Smooth muscle cell (in vitro differentiated cells): ENCODE measurements around the gene PIEZO2. TPM values are rescaled to one million over a fixed set of nuclear protein-coding genes. Genes with fewer than 3 reads are reported as not detected.

ENCODE experiments used
- DNase-seq: peaks from one replicate; lab custom pipeline; 2025; ENCODE audit not compliant: unreplicated experiment; lab: John Stamatoyannopoulos, UW
- H2AFZ ChIP-seq: fragments of 200-600 bp; sonication (generic); 2 replicates; pipeline ENCODE4 v1.6.0; 2016; ENCODE audit warnings: antibody characterized with exemption, low read depth, mild to moderate bottlenecking
- H3F3A ChIP-seq: fragments of 200-600 bp; sonication (generic); 2 replicates; pipeline ENCODE4 v1.6.0; 2017; ENCODE audit warnings: antibody characterized with exemption, low read depth
- H3K27ac ChIP-seq: fragments of 200-600 bp; sonication (generic); 2 replicates; pipeline ENCODE4 v1.5.1; 2016; ENCODE audit warnings: low read depth, mild to moderate bottlenecking
- H3K27me3 ChIP-seq: fragments of 200-600 bp; sonication (generic); 2 replicates; pipeline ENCODE4 v1.6.1; 2016; ENCODE audit warnings: low read depth, mild to moderate bottlenecking
- H3K36me3 ChIP-seq: fragments of 200-600 bp; sonication (generic); 2 replicates; pipeline ENCODE4 v1.5.1; 2016; ENCODE audit warnings: low read depth
- H3K4me1 ChIP-seq: fragments of 200-600 bp; sonication (generic); 2 replicates; pipeline ENCODE4 v1.5.1; 2016; ENCODE audit warnings: low read depth
- H3K4me2 ChIP-seq: fragments of 200-600 bp; sonication (generic); 2 replicates; pipeline ENCODE4 v1.6.0; 2016; ENCODE audit warnings: mild to moderate bottlenecking
- H3K4me3 ChIP-seq: fragments of 200-600 bp; sonication (generic); 2 replicates; pipeline ENCODE4 v1.5.1; 2016; ENCODE audit warnings: mild to moderate bottlenecking
- H3K79me2 ChIP-seq: fragments of 200-600 bp; sonication (generic); 2 replicates; pipeline ENCODE4 v1.6.0; 2016; ENCODE audit warnings: low read depth, mild to moderate bottlenecking
- H3K9ac ChIP-seq: fragments of 200-600 bp; sonication (generic); 2 replicates; pipeline ENCODE4 v1.6.0; 2016; ENCODE audit warnings: low read depth
- H3K9me3 ChIP-seq: fragments of 200-600 bp; sonication (generic); replicated peaks from 2 replicates; pipeline ENCODE4 v1.5.1; 2016; ENCODE audit warnings: low read depth
- H4K20me1 ChIP-seq: fragments of 200-600 bp; sonication (generic); 2 replicates; pipeline ENCODE4 v1.6.0; 2016; ENCODE audit warnings: low read depth
- WGBS: methylation state at CpG from one replicate; pipeline ENCODE4 v1.1.7; 2016; ENCODE audit warnings: low lambda C conversion rate; 5-methylcytosine and 5-hydroxymethylcytosine counted together
- polyA plus RNA-seq: library from polyadenylated mRNA; unstranded; fragments of >200 nt; fragmentation: Nextera tagmentation; extraction: Ambion mirVana; gene quantifications from 2 replicates; pipeline ENCODE4 v1.2.1, GENCODE V29; 2016
- total RNA-seq: library from RNA; depleted of rRNA; stranded (reverse); fragments of >200 nt; gene quantifications from 2 replicates; pipeline ENCODE4 v1.2.3, GENCODE V29; 2014
- TF ChIP-seq, protein P1 (sequence below): fragments of 200-600 bp; sonication (generic); IDR thresholded peaks from 2 replicates; pipeline ENCODE4 v1.5.1; 2017; ENCODE audit warnings: borderline replicate concordance, mild to moderate bottlenecking, antibody characterized with exemption; ENCODE audit not compliant: insufficient read depth, poor library complexity, severe bottlenecking

PIEZO2 gene
- total and polyA plus RNA-seq, 2 experiments from 2014 or later, result 1.3 to 4.7 TPM

DNA sequence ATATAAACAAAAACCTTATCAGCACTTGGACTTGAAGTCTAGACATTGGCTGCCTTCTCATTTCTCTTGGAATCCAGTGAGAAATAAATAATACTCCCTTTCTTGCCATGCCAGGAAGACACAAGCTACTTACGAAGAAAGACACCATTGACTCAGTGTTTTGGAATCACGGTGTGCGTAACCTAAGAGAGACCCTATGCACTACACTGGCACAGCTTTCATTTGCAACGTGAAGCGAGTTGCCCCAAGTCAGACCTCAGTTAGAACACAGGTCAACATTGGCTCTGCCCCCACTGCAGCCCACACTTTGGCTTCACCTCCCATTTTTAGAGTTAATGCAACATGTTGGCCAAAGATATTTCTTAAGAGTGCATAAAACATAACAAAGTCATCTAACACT lies 54.2 kb downstream of the PIEZO2 start:
- Histone ChIP-seq H3K4me3 (no peak overlapping the region), H3K36me3 (no peaks in the 10 kb centered on the region), H3K27me3 (no peaks in the 10 kb centered on the region), H2AFZ (no peak overlapping the region), H3F3A (no peaks in the 10 kb centered on the region), H4K20me1 (no peaks in the 10 kb centered on the region), H3K4me1 (no peaks in the 10 kb centered on the region), H3K4me2 (no peak overlapping the region), H3K79me2 (no peaks in the 10 kb centered on the region), H3K27ac (no peak overlapping the region), H3K9ac (no peak overlapping the region), H3K9me3 (no peaks in the 10 kb centered on the region)
- TF ChIP-seq, protein P1, sequence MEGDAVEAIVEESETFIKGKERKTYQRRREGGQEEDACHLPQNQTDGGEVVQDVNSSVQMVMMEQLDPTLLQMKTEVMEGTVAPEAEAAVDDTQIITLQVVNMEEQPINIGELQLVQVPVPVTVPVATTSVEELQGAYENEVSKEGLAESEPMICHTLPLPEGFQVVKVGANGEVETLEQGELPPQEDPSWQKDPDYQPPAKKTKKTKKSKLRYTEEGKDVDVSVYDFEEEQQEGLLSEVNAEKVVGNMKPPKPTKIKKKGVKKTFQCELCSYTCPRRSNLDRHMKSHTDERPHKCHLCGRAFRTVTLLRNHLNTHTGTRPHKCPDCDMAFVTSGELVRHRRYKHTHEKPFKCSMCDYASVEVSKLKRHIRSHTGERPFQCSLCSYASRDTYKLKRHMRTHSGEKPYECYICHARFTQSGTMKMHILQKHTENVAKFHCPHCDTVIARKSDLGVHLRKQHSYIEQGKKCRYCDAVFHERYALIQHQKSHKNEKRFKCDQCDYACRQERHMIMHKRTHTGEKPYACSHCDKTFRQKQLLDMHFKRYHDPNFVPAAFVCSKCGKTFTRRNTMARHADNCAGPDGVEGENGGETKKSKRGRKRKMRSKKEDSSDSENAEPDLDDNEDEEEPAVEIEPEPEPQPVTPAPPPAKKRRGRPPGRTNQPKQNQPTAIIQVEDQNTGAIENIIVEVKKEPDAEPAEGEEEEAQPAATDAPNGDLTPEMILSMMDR, result no peak
- WGBS, result 95% methylated on average over 5 of the region's 5 CpGs
- no peak for DNase-seq

DNA sequence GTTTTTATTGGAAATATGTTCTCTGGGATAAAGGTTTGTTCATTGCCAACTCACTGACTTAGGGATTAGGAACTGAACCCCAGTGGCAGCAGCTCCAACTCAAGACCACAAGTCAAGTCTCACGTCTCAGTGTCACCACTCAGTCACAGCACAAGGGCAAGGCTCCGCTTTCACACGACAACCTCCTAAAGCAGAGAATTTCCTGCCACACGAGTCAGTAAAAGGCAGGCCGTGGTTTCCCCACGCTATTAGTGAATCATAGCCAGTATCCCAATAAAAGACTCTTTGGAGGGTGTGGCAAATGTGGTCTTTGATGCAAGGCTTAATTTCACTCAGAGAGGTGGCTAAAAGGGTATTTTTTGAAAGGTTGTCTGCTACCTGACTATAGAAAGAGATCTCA lies 57.6 kb downstream of the PIEZO2 start:
- no peak for DNase-seq
- TF ChIP-seq, protein P1, result no peak

GRCh38 chr18:11089931-11090715 lies 59.2 kb downstream of the PIEZO2 start:
- Histone ChIP-seq H4K20me1 (no peaks in the 10 kb centered on the region), H3K27me3 (no peaks in the 10 kb centered on the region), H3K4me3 (no peak overlapping the region), H2AFZ (no peak overlapping the region), H3K4me1 (no peaks in the 10 kb centered on the region), H3K4me2 (no peak overlapping the region), H3K27ac (no peak overlapping the region), H3F3A (no peaks in the 10 kb centered on the region), H3K79me2 (no peaks in the 10 kb centered on the region), H3K9me3 (no peaks in the 10 kb centered on the region), H3K9ac (no peak overlapping the region), H3K36me3 (no peaks in the 10 kb centered on the region)
- WGBS, result 89% methylated on average over 9 of the region's 9 CpGs
- DNase-seq, result no peak
- TF ChIP-seq, protein P1, result no peak

More for the DNA sequence above, 57.6 kb downstream of the PIEZO2 start:
- H3K9ac ChIP-seq, result no peak overlapping the region
- H3K36me3 ChIP-seq, result no peaks in the 10 kb centered on the region
- H3K4me2 ChIP-seq, result no peak overlapping the region
- H3K4me1 ChIP-seq, result no peaks in the 10 kb centered on the region
- H4K20me1 ChIP-seq, result no peaks in the 10 kb centered on the region
- H3K27ac ChIP-seq, result no peak overlapping the region
- H3K27me3 ChIP-seq, result no peaks in the 10 kb centered on the region
- 31% methylated on average over 6 of the region's 6 CpGs for WGBS
- no peak overlapping the region for H3K4me3 ChIP-seq
- H3K9me3 ChIP-seq, result no peaks in the 10 kb centered on the region
- no peaks in the 10 kb centered on the region for H3F3A ChIP-seq
- no peaks in the 10 kb centered on the region for H3K79me2 ChIP-seq
- no peak overlapping the region for H2AFZ ChIP-seq
